ENCODE data around the gene SOX18.

- TF ChIP-seq, protein P1, sequence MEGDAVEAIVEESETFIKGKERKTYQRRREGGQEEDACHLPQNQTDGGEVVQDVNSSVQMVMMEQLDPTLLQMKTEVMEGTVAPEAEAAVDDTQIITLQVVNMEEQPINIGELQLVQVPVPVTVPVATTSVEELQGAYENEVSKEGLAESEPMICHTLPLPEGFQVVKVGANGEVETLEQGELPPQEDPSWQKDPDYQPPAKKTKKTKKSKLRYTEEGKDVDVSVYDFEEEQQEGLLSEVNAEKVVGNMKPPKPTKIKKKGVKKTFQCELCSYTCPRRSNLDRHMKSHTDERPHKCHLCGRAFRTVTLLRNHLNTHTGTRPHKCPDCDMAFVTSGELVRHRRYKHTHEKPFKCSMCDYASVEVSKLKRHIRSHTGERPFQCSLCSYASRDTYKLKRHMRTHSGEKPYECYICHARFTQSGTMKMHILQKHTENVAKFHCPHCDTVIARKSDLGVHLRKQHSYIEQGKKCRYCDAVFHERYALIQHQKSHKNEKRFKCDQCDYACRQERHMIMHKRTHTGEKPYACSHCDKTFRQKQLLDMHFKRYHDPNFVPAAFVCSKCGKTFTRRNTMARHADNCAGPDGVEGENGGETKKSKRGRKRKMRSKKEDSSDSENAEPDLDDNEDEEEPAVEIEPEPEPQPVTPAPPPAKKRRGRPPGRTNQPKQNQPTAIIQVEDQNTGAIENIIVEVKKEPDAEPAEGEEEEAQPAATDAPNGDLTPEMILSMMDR (conservative IDR thresholded peaks at IDR 0.05; ENCODE audit: low read depth in 2 of 2): no peak
- TF ChIP-seq EZH2phosphoT487 (IDR thresholded peaks at IDR 0.05; ENCODE audit: unreplicated experiment) (no peak), CREB1 (CRISPR knock-in tag; IDR thresholded peaks at IDR 0.05; ENCODE audit: low read depth) (no peak), POLR2AphosphoS5 (IDR thresholded peaks at IDR 0.05; ENCODE audit: low read depth) (no peak), EZH2 (IDR thresholded peaks at IDR 0.05; ENCODE audit: low read depth, unreplicated experiment) (no peak), NANOG (IDR thresholded peaks at IDR 0.05; ENCODE audit: borderline replicate concordance) (no peak)
- TF ChIP-seq, protein P2, sequence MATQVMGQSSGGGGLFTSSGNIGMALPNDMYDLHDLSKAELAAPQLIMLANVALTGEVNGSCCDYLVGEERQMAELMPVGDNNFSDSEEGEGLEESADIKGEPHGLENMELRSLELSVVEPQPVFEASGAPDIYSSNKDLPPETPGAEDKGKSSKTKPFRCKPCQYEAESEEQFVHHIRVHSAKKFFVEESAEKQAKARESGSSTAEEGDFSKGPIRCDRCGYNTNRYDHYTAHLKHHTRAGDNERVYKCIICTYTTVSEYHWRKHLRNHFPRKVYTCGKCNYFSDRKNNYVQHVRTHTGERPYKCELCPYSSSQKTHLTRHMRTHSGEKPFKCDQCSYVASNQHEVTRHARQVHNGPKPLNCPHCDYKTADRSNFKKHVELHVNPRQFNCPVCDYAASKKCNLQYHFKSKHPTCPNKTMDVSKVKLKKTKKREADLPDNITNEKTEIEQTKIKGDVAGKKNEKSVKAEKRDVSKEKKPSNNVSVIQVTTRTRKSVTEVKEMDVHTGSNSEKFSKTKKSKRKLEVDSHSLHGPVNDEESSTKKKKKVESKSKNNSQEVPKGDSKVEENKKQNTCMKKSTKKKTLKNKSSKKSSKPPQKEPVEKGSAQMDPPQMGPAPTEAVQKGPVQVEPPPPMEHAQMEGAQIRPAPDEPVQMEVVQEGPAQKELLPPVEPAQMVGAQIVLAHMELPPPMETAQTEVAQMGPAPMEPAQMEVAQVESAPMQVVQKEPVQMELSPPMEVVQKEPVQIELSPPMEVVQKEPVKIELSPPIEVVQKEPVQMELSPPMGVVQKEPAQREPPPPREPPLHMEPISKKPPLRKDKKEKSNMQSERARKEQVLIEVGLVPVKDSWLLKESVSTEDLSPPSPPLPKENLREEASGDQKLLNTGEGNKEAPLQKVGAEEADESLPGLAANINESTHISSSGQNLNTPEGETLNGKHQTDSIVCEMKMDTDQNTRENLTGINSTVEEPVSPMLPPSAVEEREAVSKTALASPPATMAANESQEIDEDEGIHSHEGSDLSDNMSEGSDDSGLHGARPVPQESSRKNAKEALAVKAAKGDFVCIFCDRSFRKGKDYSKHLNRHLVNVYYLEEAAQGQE (IDR thresholded peaks at IDR 0.05; ENCODE audit: unreplicated experiment): no peak
These were observed 43.6 kb upstream of the SOX18 start for GRCh38 chr20:64093013-64093503.

Data from GM23338 (cell line).